HG03457 (cell line): ENCODE measurements around the gene HNRNPH3.

Source experiments
- ATAC-seq: cut with Tn5 transposase; IDR thresholded peaks from one replicate; pipeline ENCODE4 v1.9.1; 2021; ENCODE audit warnings: moderate number of reproducible peaks; ENCODE audit not compliant: unreplicated experiment

The HNRNPH3 gene

DNA sequence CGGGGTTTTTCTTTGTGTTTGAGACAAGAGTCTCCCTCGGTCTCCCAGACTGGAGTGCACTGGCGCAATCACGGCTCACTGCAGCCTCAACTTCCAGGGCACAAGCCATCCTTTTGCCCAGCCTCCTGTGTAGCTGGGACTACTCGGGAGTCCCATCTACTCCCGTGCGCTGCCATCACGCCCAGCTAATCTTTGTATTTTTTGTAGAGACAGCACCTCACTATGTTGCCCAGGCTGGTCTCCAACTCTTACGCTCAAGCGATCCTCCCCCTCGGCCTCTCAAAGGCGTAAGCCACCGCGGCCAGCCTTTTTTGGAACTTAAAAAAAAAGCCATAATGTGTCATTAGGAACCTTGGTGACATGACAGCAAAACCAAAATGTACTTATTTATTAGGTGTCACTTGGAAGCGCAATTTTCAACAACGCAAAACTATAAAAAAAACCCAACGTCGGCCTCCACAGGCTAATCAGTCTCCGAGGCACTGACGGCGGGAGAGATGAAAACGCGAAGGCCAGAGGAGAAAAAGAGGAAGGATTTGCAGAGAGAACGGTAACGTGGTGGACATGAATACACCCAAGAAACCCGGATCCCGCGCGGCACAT is 911 bp upstream of the HNRNPH3 start:
- ATAC-seq = no peak

DNA sequence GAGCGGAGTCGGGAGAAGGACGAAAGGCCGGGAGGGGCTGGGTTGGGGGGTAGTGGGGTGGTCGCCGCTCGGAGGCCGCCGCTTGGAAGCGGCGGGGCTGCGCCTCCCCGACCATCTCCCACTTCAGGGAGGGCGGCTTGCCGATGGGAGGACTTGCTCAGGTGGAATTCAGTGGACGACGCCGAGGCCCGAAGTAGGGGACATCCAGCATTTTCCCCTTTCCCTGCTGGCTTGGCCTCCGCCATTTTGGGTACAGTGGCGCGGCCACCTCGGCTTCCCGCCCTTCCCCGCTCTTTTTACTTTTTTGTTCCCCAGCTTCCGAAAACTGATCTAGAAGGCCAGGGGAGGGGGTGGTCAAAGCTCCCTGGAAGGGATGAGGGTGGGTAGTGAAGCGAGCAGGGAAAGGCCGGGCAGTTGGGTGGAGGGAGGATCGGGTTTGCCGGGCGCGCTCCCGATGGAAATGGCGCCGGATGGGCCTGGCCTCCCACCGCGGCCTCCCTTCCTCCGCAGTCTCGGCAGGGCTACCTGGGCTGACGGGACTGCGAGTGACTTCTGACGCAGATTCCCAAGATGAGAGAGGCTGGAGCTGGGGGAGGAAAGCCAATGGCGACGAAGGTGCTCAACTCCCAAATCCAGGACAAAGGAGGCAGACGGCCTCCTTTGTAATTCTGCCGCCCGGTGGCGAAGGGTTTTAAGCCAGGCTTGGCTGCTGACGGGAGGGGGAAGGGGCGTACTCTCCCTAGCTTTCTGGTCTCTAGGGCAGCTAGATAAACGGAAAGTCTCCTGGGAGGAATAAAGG is 594 bp downstream of the HNRNPH3 start, which contains the start of gene PBLD:
PBLD (minus strand) TSS at position 670 of the 799 bp plus-strand sequence. CDS start 26,084 bp downstream, outside the sequence.
- ATAC-seq = peak; percentile 9

- no peak for ATAC-seq
Observed at GRCh38 chr10:68333058-68333395, 1.2 kb downstream of the HNRNPH3 start.

- ATAC-seq = no peak
Observed at GRCh38 chr10:68333440-68334431, 1.9 kb downstream of the HNRNPH3 start.

- no peak for ATAC-seq
Observed at GRCh38 chr10:68334672-68335467, 3.0 kb downstream of the HNRNPH3 start.

DNA sequence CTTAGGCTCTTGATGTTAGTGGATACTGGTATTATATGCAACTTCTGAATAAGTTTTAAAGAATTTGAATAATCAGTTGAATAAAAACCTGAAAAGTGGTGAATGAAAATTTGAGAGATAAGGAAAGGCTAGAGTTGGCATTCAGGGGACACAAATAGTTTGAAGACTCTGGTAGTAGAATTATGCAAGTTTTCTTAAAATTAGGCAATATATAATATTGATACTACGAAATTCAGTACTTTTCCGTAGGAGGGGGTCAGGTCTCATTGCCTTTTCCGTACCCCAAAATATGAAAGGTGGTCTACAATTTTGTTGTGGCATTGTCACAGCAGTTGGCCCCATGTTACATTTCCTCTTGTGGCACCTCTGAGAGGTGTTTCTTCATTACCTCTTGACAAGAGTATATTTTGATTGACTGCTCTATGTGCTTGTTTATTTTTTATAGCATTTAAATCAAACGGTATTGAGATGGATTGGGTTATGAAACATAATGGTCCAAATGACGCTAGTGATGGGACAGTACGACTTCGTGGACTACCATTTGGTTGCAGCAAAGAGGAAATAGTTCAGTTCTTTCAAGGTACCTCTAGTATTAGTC is 5.0 kb downstream of the HNRNPH3 start:
- ATAC-seq = no peak

DNA sequence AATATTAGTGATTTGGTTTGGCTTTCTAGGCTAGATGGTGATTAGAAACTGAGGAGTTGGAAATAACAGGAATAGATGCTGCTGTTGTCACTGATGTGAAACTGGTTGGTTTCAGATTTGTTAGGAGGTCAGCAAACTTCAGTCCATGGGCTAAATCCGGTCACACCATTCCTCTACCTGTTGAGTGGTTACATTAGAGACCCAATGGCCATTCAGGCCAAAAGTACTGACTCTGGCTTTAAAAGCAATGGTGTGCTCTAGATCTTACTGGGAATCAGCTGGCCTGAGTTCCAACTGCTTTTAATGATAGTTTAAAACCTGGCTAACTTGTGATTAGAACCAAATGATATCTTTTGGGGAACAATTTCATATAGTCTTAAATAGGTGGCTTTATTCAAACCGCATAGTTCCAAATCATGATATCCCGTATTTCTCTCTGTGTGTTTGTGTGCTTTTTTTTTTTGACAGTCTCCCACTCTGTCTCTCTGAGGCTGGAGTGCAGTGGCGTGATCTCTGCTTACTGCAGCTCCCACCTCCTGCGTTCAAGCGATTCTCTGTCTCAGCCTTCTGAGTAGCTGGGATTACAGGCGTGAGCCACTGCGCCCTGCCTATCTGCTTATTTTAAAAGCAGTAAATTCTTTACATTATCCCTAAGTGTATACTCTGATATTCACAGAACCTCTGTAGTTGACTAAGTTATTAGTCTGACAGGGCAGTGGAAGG is 8.7 kb downstream of the HNRNPH3 start:
- ATAC-seq = no peak

GRCh38 chr10:68342909-68343516 is 11.1 kb downstream of the HNRNPH3 start:
- no peak for ATAC-seq

GRCh38 chr10:68345621-68346020 is 13.8 kb downstream of the HNRNPH3 start:
- ATAC-seq = no peak

- no peak for ATAC-seq
Observed at GRCh38 chr10:68346774-68347173, 14.9 kb downstream of the HNRNPH3 start.

GRCh38 chr10:68348265-68348741 is 16.4 kb downstream of the HNRNPH3 start:
- ATAC-seq = no peak

DNA sequence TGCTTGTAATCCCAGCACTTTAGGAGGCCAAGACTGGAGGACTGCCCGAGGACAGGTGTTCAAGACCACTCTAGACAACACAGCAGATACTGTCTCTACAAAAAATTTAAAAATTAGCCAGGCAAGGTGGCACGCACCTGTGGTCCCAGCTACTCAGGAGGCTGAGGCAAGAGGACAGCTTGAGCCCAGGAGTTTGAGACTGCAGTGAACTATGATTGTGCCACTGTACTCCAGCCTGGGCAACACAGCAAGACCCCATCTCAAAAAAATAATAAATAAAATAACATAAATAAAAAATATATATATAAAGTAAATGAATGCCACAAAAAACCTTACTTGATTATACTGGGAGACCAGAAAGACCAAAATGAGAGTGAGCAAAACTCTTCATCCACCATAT is 21.7 kb downstream of the HNRNPH3 start:
- ATAC-seq = no peak

DNA sequence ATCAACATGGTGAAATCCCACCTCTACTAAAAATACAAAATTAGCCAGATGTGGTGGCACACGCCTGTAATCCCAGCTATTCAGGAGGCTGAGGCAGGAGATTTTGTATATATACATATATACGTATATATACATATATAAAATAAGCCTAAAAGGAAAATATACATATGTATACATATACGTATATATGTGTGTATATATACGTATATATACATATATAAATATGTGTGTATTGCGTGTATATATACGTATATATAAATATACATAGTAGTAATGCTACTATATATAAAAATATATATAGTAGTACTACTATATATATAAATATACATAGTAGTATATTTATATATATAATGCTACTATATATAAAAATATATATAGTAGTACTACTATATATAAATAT is 27.3 kb downstream of the HNRNPH3 start:
- no peak for ATAC-seq

DNA sequence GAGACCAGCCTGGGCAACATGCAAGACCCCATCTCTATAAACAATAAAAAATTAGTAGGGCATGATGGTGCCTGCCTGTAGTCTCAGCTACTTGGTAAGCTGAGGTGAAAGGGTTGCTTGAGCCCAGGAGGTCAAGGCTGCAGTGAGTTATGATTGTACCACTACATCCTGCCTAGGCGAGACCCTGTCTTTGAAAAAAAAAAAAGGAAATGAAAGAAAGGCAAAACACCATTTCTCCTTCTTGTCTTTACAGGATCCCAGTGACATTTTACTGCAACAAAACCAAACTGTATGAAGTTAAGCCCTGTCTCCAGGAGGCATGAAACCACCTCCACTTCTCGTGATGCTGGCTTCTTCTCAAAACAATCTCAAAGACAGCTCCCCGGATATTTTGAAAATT is 30.7 kb downstream of the HNRNPH3 start:
- ATAC-seq = no peak

GRCh38 chr10:68364101-68364886 is 32.4 kb downstream of the HNRNPH3 start:
- no peak for ATAC-seq

DNA sequence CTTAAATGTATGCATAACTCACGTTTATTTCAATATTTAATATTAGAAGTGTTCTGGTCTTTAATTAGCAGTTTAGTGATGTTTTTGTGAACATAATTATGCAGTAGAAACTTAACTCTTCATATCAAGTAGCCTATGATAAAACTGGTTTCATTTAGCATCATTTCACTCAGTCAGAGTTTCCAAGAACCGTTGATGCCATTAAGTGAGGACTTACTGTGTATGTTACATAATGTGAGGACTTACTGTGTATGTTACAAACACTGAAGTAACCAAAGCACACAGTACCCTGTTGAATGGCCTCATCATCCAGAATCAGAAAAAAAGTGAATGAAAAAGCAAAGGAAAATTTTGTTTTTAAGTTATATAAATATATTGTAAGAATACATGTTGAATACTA is 33.7 kb downstream of the HNRNPH3 start:
- ATAC-seq = no peak

- no peak for ATAC-seq
Observed at GRCh38 chr10:68366600-68366999, 34.7 kb downstream of the HNRNPH3 start.

GRCh38 chr10:68367121-68367520 is 35.3 kb downstream of the HNRNPH3 start:
- no peak for ATAC-seq
